HEK293 (cell line): ENCODE results near the gene PSMB11.

Source experiments
- BCL11A ChIP-seq: fragments of 450-650 bp; formaldehyde crosslinking; IDR thresholded peaks from 2 replicates; pipeline ENCODE4 v1.5.1; 2016; ENCODE audit warnings: low read depth, missing biosample characterization, missing genetic modification characterization
- REST ChIP-seq: fragments of 450-650 bp; formaldehyde crosslinking; IDR thresholded peaks from 2 replicates; pipeline ENCODE4 v1.5.1; 2016; ENCODE audit warnings: missing biosample characterization, missing genetic modification characterization
- SALL2 ChIP-seq: fragments of 450-650 bp; formaldehyde crosslinking; IDR thresholded peaks from 2 replicates; pipeline ENCODE4 v1.5.0; 2017; ENCODE audit warnings: missing biosample characterization, mild to moderate bottlenecking, missing genetic modification characterization, borderline replicate concordance
- SCRT1 ChIP-seq: fragments of 450-650 bp; formaldehyde crosslinking; IDR thresholded peaks from 2 replicates; pipeline ENCODE4 v1.5.1; 2016; ENCODE audit warnings: missing biosample characterization, missing genetic modification characterization, borderline replicate concordance
- SP2 ChIP-seq: fragments of 450-650 bp; formaldehyde crosslinking; IDR thresholded peaks from 2 replicates; pipeline ENCODE4 v1.5.1; 2016; ENCODE audit warnings: missing biosample characterization, missing genetic modification characterization
- SP3 ChIP-seq: fragments of 450-650 bp; formaldehyde crosslinking; IDR thresholded peaks from 2 replicates; pipeline ENCODE4 v1.5.1; 2016; ENCODE audit warnings: missing biosample characterization, missing genetic modification characterization
- YY2 ChIP-seq: fragments of 450-650 bp; formaldehyde crosslinking; IDR thresholded peaks from 2 replicates; pipeline ENCODE4 v1.5.1; 2016; ENCODE audit warnings: missing biosample characterization, missing genetic modification characterization
- ZBTB17 ChIP-seq: fragments of 450-650 bp; formaldehyde crosslinking; IDR thresholded peaks from 2 replicates; pipeline ENCODE4 v1.5.1; 2016; ENCODE audit warnings: missing biosample characterization, missing genetic modification characterization
- ZBTB20 ChIP-seq: fragments of 450-650 bp; formaldehyde crosslinking; IDR thresholded peaks from 2 replicates; pipeline ENCODE4 v1.5.1; 2016; ENCODE audit warnings: missing biosample characterization, missing genetic modification characterization
- ZFHX2 ChIP-seq: fragments of 450-650 bp; formaldehyde crosslinking; conservative IDR thresholded peaks from 2 replicates; pipeline ENCODE4 v1.5.1; 2016; ENCODE audit warnings: missing biosample characterization, missing genetic modification characterization
- ZFP69B ChIP-seq: fragments of 450-650 bp; formaldehyde crosslinking; IDR thresholded peaks from 2 replicates; pipeline ENCODE4 v1.5.1; 2016; ENCODE audit warnings: missing biosample characterization, missing genetic modification characterization
- ZNF324 ChIP-seq: fragments of 450-650 bp; formaldehyde crosslinking; IDR thresholded peaks from 2 replicates; pipeline ENCODE4 v1.5.1; 2016; ENCODE audit warnings: missing biosample characterization, missing genetic modification characterization
- ZNF366 ChIP-seq: fragments of 450-650 bp; formaldehyde crosslinking; conservative IDR thresholded peaks from 2 replicates; pipeline ENCODE4 v1.5.1; 2016; ENCODE audit warnings: missing biosample characterization, missing genetic modification characterization
- ZNF433 ChIP-seq: fragments of 450-650 bp; formaldehyde crosslinking; IDR thresholded peaks from 2 replicates; pipeline ENCODE4 v1.5.1; 2016; ENCODE audit warnings: missing biosample characterization, missing genetic modification characterization, low read depth
- ZNF571 ChIP-seq: fragments of 450-650 bp; formaldehyde crosslinking; IDR thresholded peaks from 2 replicates; pipeline ENCODE4 v1.5.0; 2017; ENCODE audit warnings: missing biosample characterization, missing genetic modification characterization
- ZNF670 ChIP-seq: fragments of 450-650 bp; formaldehyde crosslinking; IDR thresholded peaks from 2 replicates; pipeline ENCODE4 v1.5.1; 2016; ENCODE audit warnings: missing biosample characterization, missing genetic modification characterization, low read depth
- ZNF692 ChIP-seq: fragments of 450-650 bp; formaldehyde crosslinking; IDR thresholded peaks from 2 replicates; pipeline ENCODE4 v1.5.1; 2016; ENCODE audit warnings: missing biosample characterization, missing genetic modification characterization
- TF ChIP-seq, protein P1 (sequence below): fragments of 450-650 bp; formaldehyde crosslinking; IDR thresholded peaks from 2 replicates; pipeline ENCODE4 v1.5.1; 2016; ENCODE audit warnings: missing biosample characterization, missing genetic modification characterization

Gene PSMB11

GRCh38 chr14:23056145-23056955, 14.3 kb downstream of the PSMB11 start (continued):
- 0 out of 2 replicates have a peak, but pooled peaks have one; percentile 30 for TF ChIP-seq ZNF324 (tag by site-specific recombination)
- TF ChIP-seq ZFHX2 = peak; percentile 76
- no peak for TF ChIP-seq YY2 (tag by site-specific recombination)
- no peak for TF ChIP-seq SALL2 (tag by site-specific recombination)
- peak; percentile 46; the same call in 1 of the 2 replicates for TF ChIP-seq ZNF692 (tag by site-specific recombination)
- peak; percentile 82 for TF ChIP-seq ZBTB17 (tag by site-specific recombination)
- TF ChIP-seq ZNF571 (tag by site-specific recombination) = no peak
- no peak for TF ChIP-seq ZNF433 (tag by site-specific recombination)
- TF ChIP-seq, protein P1, sequence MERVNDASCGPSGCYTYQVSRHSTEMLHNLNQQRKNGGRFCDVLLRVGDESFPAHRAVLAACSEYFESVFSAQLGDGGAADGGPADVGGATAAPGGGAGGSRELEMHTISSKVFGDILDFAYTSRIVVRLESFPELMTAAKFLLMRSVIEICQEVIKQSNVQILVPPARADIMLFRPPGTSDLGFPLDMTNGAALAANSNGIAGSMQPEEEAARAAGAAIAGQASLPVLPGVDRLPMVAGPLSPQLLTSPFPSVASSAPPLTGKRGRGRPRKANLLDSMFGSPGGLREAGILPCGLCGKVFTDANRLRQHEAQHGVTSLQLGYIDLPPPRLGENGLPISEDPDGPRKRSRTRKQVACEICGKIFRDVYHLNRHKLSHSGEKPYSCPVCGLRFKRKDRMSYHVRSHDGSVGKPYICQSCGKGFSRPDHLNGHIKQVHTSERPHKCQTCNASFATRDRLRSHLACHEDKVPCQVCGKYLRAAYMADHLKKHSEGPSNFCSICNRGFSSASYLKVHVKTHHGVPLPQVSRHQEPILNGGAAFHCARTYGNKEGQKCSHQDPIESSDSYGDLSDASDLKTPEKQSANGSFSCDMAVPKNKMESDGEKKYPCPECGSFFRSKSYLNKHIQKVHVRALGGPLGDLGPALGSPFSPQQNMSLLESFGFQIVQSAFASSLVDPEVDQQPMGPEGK (tag by site-specific recombination) = peak; percentile 78
- TF ChIP-seq ZNF366 (tag by site-specific recombination) = no peak
- 0 out of 2 replicates have a peak, but pooled peaks have one; percentile 37 for TF ChIP-seq SP3 (tag by site-specific recombination)
- TF ChIP-seq REST (tag by site-specific recombination) = no peak
- TF ChIP-seq ZBTB20 (tag by site-specific recombination) = peak; percentile 36; the same call in 1 of the 2 replicates
- no peak for TF ChIP-seq BCL11A (tag by site-specific recombination)
- TF ChIP-seq ZFP69B (tag by site-specific recombination) = no peak
- TF ChIP-seq ZNF670 (tag by site-specific recombination) = no peak
- TF ChIP-seq SP2 (tag by site-specific recombination) = peak; percentile 42
- no peak for TF ChIP-seq SCRT1 (tag by site-specific recombination)
